MM.1S (cell line): Measurements from ENCODE around the gene ZNF451.

Experiments used
- CTCF ChIP-seq: fragments of 300-600 bp; sonication (generic); IDR thresholded peaks from 2 replicates; pipeline ENCODE4 v1.5.1; 2016; ENCODE audit warnings: antibody characterized with exemption, low read length, mixed read lengths
- EZH2 ChIP-seq: fragments of 300-600 bp; sonication (generic); optimal IDR thresholded peaks from 2 replicates; pipeline ENCODE3; 2017; ENCODE audit warnings: low read depth, mild to moderate bottlenecking, antibody characterized with exemption, low read length, mixed read lengths
- EZH2phosphoT487 ChIP-seq: fragments of 300-600 bp; sonication (generic); IDR thresholded peaks from 2 replicates; pipeline ENCODE4 v1.6.1; 2018; ENCODE audit warnings: antibody characterized with exemption, low read length

- no peak for TF ChIP-seq CTCF
- TF ChIP-seq EZH2phosphoT487 = no peak
- TF ChIP-seq EZH2 = no peak
Measured at GRCh38 chr6:57207141-57207540, 117.2 kb downstream of the ZNF451 start.
